Measurements from ENCODE around the gene RALGAPA2.

GRCh38 chr20:20604357-20604756 lies 108.1 kb downstream of the RALGAPA2 start:
- TF ChIP-seq REST (IDR thresholded peaks at IDR 0.05; ENCODE audit: insufficient read depth in 1 of 2, low read depth in 2 of 2, low read length in 1 of 2), result no peak
- no peak for TF ChIP-seq CTCF (IDR thresholded peaks at IDR 0.05)
- TF ChIP-seq POLR2AphosphoS5 (IDR thresholded peaks at IDR 0.05; ENCODE audit: low read depth, low read length), result no peak
- no peak for TF ChIP-seq SIN3A (IDR thresholded peaks at IDR 0.05; ENCODE audit: borderline replicate concordance, insufficient read depth, low read depth, low read length)

Measured in Panc1 (cell line).